ENCODE measurements around the gene NEUROG3. TPM values are rescaled to one million over a fixed set of nuclear protein-coding genes. Genes with fewer than 3 reads are reported as not detected.

NEUROG3 gene
- total RNA-seq, 1 experiment from 2014 or later, result not detected

DNA sequence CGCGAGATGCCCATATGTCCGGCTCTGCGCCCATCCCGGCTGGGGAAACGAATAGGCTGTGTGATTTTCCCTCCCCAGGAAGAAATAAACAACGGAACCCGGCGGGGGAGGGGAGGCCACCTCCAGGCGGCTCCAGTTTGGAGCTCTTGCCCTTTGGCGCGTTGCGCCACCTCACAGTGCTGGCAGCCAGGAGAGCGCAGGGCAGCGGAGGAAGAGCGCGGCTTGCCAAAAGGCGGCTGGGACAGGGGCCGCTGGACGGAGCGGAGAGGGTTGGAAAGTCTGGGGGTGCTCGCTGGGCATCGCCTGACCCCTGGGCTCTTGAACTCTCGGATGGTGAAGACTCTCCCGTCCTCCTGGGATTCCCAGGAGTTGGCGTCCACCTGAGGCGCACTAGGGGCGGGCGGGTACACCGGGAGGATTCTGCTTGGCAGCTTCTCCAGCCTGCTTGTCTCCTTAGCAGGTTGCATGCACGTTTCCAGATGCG is 5.3 kb upstream of the NEUROG3 start:
- Histone ChIP-seq H3K36me3 (no peaks in the 10 kb centered on the region), H3K4me1 (replicated peaks) (no peaks in the 10 kb centered on the region), H3K27me3 (replicated peaks) (peaks cover 69% of the 10 kb centered on the region), H3K9me3 (replicated peaks) (no peaks in the 10 kb centered on the region), H3K4me3 (no peak overlapping the region), H3K27ac (no peak overlapping the region)
- DNase-seq (ENCODE audit: low read depth in 1 of 2, low spot score in 2 of 2), result no peak

DNA sequence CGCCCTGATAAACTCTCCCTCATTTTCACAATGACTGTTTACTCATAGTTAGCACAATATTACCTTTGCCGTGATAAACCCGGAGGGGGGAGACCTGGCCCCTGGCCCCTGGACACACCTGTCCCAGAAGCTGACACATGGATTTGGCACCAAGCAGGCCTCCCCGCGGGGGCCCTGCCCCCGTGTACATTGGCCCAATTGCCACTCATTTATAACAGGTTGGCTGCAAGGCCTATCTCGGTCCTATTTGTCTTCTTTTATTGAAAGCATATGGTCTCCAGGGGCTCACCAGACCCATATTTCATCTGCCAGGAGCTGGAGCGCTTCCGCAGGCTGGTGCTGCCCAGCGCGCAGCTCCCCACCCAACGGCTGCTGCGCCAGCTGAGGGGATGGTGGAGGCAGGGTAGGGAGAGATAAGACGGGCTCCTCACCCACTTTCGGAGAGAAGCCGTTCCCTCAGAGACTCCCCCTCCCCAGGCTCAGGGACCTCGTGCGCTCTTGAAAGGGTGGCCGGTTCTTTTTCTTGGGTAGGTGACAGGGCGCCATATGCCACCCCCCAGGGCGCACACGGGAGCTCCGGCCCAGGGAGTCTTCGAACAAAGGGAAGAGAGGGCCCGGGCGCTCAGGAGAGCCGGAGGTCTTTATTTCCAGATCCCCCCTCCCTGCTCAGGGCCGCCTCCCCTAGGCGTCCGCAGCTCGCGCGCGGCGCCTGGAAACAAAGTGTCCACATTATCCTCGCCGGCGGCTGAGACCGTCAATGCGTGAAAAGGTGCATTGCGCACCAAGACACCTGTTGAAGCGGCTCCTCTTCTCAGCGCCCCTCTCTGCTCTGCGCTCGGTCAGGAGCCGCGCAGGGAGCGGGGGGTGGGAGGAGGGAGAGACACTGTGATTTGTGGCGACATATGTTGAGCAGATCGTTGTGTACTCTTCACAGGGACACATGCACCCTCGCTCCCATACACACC is 4.3 kb upstream of the NEUROG3 start:
- Histone ChIP-seq H3K9me3 (replicated peaks) (no peaks in the 10 kb centered on the region), H3K4me3 (no peak overlapping the region), H3K27ac (no peak overlapping the region), H3K27me3 (replicated peaks) (peaks cover 79% of the 10 kb centered on the region), H3K4me1 (replicated peaks) (no peaks in the 10 kb centered on the region), H3K36me3 (no peaks in the 10 kb centered on the region)
- no peak for DNase-seq (ENCODE audit: low read depth in 1 of 2, low spot score in 2 of 2)

DNA sequence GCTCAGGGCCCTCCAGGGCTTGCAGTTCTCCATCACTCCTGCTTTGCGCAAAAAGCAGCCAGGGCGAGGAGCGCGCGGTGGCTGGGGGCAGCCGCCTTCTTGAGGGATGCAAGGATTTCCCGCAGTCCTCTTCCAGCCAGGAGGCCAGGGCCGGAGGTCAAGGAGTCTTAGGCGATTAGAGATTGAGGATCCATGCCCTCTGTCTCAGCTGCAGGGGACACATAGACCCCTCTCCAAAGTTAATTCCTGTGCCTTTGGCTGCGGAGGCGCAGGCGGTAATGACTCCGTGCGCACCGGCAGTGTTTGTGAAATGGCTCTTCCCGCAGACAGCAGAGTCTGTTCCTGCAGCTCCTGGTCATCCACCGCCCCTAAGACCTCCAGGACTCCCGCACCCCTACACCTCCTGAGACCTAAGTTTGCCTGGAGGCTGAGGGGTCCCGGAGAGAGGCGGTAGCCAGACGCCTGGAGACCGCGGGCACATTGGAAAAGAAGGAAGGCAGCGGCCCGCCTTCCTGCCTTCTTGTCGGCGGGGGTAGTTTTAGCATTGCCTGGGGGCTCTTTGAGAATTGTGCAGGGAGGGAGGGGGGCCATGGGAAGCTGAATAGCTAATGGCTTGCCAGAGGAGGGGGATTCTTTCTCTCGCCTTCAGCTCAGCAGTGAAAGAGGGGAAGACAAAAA is 3.3 kb upstream of the NEUROG3 start:
- Histone ChIP-seq H3K36me3 (no peaks in the 10 kb centered on the region), H3K9me3 (replicated peaks) (no peaks in the 10 kb centered on the region), H3K4me1 (replicated peaks) (no peaks in the 10 kb centered on the region), H3K27me3 (replicated peaks) (peaks cover 90% of the 10 kb centered on the region), H3K4me3 (no peak overlapping the region), H3K27ac (no peak overlapping the region)
- no peak for DNase-seq (ENCODE audit: low read depth in 1 of 2, low spot score in 2 of 2)

DNA sequence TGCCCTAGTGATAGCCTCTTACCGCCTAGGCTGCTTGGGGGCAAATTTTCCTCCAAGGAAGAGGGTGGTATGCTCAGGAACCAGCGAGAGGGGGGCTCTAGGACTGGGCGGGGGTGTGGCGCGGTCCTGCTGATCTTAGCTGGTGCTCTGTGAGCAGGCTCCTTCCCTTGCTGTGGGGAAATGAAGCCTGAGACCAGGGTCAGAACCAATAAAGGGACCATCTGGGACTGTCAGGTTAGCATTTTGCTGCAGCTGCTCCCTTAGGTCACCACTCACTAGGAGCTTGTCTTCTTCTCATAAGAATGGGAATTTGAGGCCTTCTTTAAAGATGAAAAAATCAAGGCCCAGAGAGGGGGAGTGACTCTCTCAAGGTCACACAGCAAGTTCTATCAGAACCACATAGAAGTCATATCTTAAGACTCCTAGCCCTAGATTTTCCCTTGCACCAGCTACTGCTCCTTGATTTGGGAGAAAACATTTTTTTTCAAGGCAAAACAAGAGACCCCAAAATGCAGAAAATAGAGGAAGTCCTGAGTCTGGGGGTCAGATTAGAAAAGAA is 2.0 kb upstream of the NEUROG3 start:
- Histone ChIP-seq H3K9me3 (replicated peaks) (no peaks in the 10 kb centered on the region), H3K27me3 (replicated peaks) (peaks cover 96% of the 10 kb centered on the region), H3K27ac (no peak overlapping the region), H3K36me3 (no peaks in the 10 kb centered on the region), H3K4me3 (no peak overlapping the region), H3K4me1 (replicated peaks) (no peaks in the 10 kb centered on the region)
- no peak for DNase-seq (ENCODE audit: low read depth in 1 of 2, low spot score in 2 of 2)

DNA sequence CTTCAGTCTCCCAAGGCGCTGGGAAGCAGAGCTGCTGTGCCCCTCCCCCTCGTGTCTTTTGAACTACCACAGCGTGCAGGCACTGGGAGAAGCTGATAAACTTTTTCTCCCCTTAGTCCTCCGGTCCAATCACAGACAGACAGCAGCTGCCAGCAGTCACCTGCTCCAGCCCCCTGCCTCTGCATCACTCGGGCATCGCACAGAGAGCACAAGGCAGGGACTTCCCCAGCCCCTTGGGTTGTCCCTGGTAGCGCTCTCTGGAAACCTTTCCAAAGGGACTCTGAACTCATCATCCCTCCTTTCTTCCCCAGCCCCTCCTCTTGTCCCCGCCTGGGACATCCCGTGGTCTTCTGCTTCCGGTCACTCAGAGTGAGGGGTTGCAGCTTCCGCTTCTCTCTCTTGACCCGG is 1.4 kb upstream of the NEUROG3 start:
- no peaks in the 10 kb centered on the region for H3K9me3 ChIP-seq (replicated peaks)
- peaks cover 96% of the 10 kb centered on the region for H3K27me3 ChIP-seq (replicated peaks)
- no peaks in the 10 kb centered on the region for H3K36me3 ChIP-seq
- no peaks in the 10 kb centered on the region for H3K4me1 ChIP-seq (replicated peaks)
- H3K27ac ChIP-seq, result no peak overlapping the region
- H3K4me3 ChIP-seq, result no peak overlapping the region
- DNase-seq (ENCODE audit: low read depth in 1 of 2, low spot score in 2 of 2), result no peak

DNA sequence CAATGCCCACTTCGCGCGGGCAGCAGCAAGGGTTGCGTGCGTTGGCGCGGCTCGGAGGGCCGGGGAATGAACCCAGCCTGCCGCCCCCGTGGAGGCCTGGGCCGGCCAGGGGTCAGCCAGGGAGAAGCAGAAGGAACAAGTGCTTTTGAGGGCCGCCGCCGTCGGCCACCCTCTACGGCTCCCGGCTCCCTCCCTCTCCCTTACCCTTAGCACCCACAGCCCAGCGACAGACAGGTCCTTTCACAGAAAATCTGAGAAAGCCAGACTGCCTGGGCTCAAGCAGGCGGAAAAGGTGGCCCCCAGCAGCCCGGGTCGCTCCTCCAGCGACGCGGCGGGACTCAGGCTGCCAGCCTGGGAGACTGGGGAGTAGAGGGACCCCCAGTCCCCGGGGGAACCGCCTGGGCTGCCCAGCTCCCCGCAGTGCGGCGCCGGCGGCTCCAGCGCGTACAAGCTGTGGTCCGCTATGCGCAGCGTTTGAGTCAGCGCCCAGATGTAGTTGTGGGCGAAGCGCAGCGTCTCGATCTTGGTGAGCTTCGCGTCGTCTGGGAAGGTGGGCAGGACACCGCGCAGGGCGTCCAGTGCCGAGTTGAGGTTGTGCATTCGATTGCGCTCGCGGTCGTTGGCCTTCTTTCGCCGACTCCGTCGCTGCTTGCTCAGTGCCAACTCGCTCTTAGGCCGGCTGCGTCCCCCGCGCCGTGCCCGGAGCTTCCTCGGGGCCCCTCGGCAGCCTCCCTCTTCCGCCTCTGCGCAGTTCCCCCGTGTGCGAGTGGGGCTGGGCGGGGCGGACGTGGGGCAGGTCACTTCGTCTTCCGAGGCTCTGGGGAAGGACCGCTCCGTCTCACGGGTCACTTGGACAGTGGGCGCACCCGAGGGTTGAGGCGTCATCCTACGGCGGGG is 815 bp downstream of the NEUROG3 start:
- H3K27ac ChIP-seq, result no peak overlapping the region
- no peak for DNase-seq (ENCODE audit: low read depth in 1 of 2, low spot score in 2 of 2)
- no peaks in the 10 kb centered on the region for H3K9me3 ChIP-seq (replicated peaks)
- no peak overlapping the region for H3K4me3 ChIP-seq
- peaks cover 100% of the 10 kb centered on the region for H3K27me3 ChIP-seq (replicated peaks)
- no peaks in the 10 kb centered on the region for H3K4me1 ChIP-seq (replicated peaks)
- H3K36me3 ChIP-seq, result no peaks in the 10 kb centered on the region

DNA sequence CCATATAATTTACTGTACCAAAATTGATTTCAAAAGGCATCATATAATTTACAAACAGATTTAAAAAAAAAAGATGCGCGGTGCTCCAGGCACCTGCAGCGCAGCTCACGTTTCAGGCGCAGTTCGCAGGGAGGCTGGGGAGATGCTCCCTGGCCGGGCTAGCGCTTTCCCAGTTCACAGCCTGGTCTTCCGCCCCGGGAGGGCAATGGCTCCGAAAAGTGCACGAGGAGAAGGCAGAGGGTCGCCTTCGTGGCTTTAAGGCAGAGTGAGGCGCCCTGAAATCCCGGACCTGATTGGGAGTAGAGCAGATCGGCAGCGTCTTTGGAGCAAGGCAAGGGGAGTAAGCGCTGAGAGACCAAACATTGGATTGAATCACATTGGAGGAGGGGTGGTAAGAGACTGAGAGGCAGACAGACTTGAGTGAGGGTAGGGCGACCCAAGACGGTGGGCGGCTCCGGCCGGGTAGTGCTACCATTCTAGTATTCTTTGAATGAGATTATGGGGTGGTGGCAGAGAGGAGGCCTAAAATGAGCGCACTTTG is 1.5 kb downstream of the NEUROG3 start:
- DNase-seq (ENCODE audit: low read depth in 1 of 2, low spot score in 2 of 2), result no peak
- Histone ChIP-seq H3K4me1 (replicated peaks) (no peaks in the 10 kb centered on the region), H3K4me3 (no peak overlapping the region), H3K27ac (no peak overlapping the region), H3K9me3 (replicated peaks) (no peaks in the 10 kb centered on the region), H3K27me3 (replicated peaks) (peaks cover 96% of the 10 kb centered on the region), H3K36me3 (no peaks in the 10 kb centered on the region)

DNA sequence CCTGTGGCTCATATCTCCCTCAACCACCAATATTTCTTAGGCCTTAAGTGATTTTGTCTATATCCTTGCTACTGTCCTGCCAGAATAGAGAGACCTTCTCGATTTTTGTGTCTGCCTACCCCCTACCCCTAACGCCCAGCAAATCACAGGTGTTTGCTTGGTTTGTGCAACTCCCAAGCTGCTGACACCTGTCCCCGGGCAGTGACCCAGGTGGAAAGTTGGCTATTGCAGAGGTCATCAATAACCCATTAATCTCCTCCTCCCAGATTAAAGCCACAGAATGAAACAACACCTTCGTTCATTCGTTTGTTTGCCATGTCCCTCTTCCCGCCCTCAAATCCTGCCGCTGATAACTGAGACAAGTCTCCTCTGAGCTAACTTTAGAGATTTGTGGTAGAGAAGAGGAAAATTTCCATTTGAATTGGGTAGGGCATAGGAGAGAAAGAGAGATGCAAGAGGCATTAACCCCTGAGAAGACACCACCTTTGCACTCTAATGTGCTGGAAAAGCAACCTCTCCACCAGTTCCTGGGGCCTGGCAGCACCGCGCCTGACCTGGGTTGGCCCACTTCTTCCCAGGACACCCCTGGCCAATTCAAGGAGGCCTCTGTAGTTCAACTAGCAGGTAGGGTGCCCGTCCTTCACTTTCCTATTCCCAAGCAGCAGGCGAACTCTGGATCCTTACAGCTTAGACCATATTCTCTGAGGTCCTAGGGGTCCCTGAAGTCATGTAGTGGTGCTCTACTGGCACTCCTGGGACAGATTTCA is 3.0 kb downstream of the NEUROG3 start:
- no peak overlapping the region for H3K27ac ChIP-seq
- peaks cover 85% of the 10 kb centered on the region for H3K27me3 ChIP-seq (replicated peaks)
- no peaks in the 10 kb centered on the region for H3K9me3 ChIP-seq (replicated peaks)
- no peaks in the 10 kb centered on the region for H3K36me3 ChIP-seq
- H3K4me3 ChIP-seq, result no peak overlapping the region
- H3K4me1 ChIP-seq (replicated peaks), result no peaks in the 10 kb centered on the region
- no peak for DNase-seq (ENCODE audit: low read depth in 1 of 2, low spot score in 2 of 2)

DNA sequence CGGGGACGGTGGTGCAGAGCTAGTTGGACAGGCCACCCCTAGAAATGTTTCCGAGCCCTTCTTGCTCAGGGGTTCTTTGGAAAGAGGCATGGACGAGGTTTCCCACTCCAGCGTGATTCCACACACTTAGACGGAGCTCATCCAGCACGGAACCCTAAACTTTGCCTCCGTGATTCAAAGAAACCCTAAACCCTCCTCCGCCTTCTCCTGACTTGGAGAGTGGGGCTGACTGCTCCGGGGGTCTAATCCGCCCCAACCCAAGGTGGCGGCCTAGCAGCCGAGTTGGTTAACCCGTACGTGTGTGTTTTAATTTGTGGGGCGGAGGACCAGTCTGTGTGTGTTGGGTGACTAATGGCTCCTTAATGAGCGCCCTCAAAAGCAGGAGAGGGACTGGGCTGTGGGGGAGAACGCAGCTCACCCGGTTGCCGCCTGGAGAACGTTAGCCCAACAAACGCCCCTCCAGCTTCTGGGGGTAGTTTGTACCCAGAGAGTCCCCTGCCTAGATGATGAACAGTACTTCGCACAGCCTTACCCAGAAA is 3.8 kb downstream of the NEUROG3 start:
- H3K4me3 ChIP-seq, result no peak overlapping the region
- DNase-seq (ENCODE audit: low read depth in 1 of 2, low spot score in 2 of 2), result no peak
- H3K36me3 ChIP-seq, result no peaks in the 10 kb centered on the region
- H3K4me1 ChIP-seq (replicated peaks), result no peaks in the 10 kb centered on the region
- no peak overlapping the region for H3K27ac ChIP-seq
- H3K27me3 ChIP-seq (replicated peaks), result peaks cover 78% of the 10 kb centered on the region
- H3K9me3 ChIP-seq (replicated peaks), result no peaks in the 10 kb centered on the region

DNA sequence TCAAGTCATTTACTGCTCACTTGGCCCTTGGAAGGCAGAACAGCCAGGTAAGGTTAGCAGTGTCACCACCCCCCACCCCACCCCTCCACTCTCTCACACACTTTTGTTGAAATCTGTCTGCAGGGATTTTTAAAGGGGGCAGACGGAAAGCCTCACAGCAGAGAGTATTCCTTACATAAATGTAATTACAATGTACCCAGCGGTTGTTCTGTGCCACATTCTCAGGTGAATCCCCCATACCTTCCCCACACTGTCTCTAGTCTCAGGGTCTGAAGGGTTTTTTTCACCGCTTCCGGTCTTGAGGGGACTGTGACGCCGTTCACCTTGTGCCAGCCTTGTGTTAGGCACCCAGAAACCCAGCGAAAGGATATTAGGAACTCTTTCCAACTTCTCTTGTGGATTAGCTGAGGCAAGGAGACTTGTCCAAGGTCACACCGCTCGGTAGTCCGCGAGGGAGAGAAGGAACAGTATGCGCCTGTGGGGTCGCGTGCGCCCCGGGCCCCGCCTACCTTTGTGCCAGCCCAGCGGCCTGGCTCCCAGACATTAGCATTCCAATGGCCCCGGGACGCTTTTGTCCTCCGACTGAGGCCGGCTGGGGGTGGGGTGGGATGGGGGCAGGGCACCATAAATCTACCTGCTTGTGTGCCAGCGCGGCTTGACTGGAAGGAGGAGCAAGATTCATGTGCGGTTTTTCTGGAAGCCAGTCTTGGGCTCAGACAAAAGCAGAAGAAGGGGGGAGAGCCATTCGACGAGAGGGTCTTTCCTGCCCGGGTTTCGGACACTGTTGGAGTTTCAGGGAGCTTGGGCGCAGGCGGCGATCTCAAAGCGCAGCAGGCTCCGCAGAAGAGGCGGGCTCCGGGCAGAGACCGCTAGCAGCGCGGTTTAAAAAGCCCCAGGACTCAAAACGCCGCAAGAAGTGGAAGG is 4.5 kb downstream of the NEUROG3 start:
- no peak for DNase-seq (ENCODE audit: low read depth in 1 of 2, low spot score in 2 of 2)
- Histone ChIP-seq H3K9me3 (replicated peaks) (no peaks in the 10 kb centered on the region), H3K27me3 (replicated peaks) (peaks cover 70% of the 10 kb centered on the region), H3K36me3 (no peaks in the 10 kb centered on the region), H3K4me3 (no peak overlapping the region), H3K27ac (no peak overlapping the region), H3K4me1 (replicated peaks) (no peaks in the 10 kb centered on the region)

DNA sequence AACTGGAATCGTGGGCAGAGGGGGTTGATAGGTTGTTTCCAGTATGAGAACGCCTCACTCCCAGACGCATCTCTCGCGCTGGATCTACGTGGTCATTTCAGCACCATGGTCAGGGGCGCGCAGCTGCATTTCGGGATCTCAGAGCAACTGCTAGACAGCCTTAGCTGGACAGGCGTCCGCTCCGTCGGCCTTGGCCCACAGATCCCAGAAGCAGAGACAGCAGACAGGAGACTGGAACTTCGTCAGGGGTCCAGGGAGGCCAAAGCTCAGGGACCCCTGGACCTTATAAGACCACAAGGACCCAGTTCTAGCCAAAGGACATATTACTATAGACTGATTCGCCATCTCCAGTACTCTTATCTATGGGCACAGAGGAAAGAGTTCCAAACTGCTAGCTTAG is 5.3 kb downstream of the NEUROG3 start:
- Histone ChIP-seq H3K27me3 (replicated peaks) (peaks cover 62% of the 10 kb centered on the region), H3K4me1 (replicated peaks) (no peaks in the 10 kb centered on the region), H3K9me3 (replicated peaks) (no peaks in the 10 kb centered on the region), H3K27ac (no peak overlapping the region), H3K36me3 (no peaks in the 10 kb centered on the region), H3K4me3 (no peak overlapping the region)
- DNase-seq (ENCODE audit: low read depth in 1 of 2, low spot score in 2 of 2), result peak; percentile 19 to 59
